HEK293T (cell line): ENCODE data around the gene TENM3.

Experiments
- CTCF ChIA-PET: fragments of 350-600 bp; formaldehyde crosslinking; extraction: SDS; loops from one replicate; lab custom pipeline; 2021; ENCODE audit warnings: antibody characterized with exemption, inconsistent platforms; lab: Yijun Ruan, JAX
- POLR2A ChIA-PET: fragments of 350-600 bp; formaldehyde crosslinking; extraction: SDS; loops from one replicate; lab custom pipeline; 2020; ENCODE audit warnings: antibody characterized with exemption, inconsistent platforms; lab: Yijun Ruan, JAX
- DNase-seq: peaks from one replicate; pipeline ENCODE4 v3.0.0; 2012; ENCODE audit warnings: mixed read lengths; ENCODE audit errors: extremely low spot score
- ARNT ChIP-seq: fragments of 450-650 bp; IDR thresholded peaks from 2 replicates; pipeline ENCODE4 v1.6.1; 2017; ENCODE audit warnings: mild to moderate bottlenecking
- BHLHE40 ChIP-seq: fragments of 450-650 bp; IDR thresholded peaks from 2 replicates; pipeline ENCODE4 v1.6.1; 2016; ENCODE audit warnings: mild to moderate bottlenecking, moderate library complexity, borderline replicate concordance
- CTBP1 ChIP-seq: fragments of 450-650 bp; IDR thresholded peaks from 2 replicates; pipeline ENCODE4 v1.6.1; 2016; ENCODE audit warnings: borderline replicate concordance
- ELF4 ChIP-seq: fragments of 450-650 bp; IDR thresholded peaks from 2 replicates; pipeline ENCODE4 v1.6.1; 2017; ENCODE audit warnings: antibody characterized with exemption
- FOXA1 ChIP-seq: fragments of 450-650 bp; IDR thresholded peaks from 2 replicates; pipeline ENCODE4 v1.6.1; 2016; ENCODE audit warnings: mild to moderate bottlenecking
- FOXK2 ChIP-seq: fragments of 450-650 bp; IDR thresholded peaks from 2 replicates; pipeline ENCODE4 v1.6.1; 2016; ENCODE audit warnings: mild to moderate bottlenecking
- FOXM1 ChIP-seq: fragments of 450-650 bp; IDR thresholded peaks from 2 replicates; pipeline ENCODE4 v1.6.1; 2017; ENCODE audit warnings: mild to moderate bottlenecking, borderline replicate concordance
- HDGF ChIP-seq: fragments of 450-650 bp; IDR thresholded peaks from 2 replicates; pipeline ENCODE4 v1.6.1; 2017; ENCODE audit warnings: antibody characterized with exemption, borderline replicate concordance
- L3MBTL2 ChIP-seq: fragments of 450-650 bp; conservative IDR thresholded peaks from 2 replicates; pipeline ENCODE4 v1.6.1; 2016; ENCODE audit warnings: mild to moderate bottlenecking
- LEF1 ChIP-seq: fragments of 450-650 bp; IDR thresholded peaks from 2 replicates; pipeline ENCODE4 v1.6.1; 2017; ENCODE audit warnings: mild to moderate bottlenecking, borderline replicate concordance
- NFRKB ChIP-seq: fragments of 450-650 bp; IDR thresholded peaks from 2 replicates; pipeline ENCODE4 v1.6.1; 2016; ENCODE audit warnings: mild to moderate bottlenecking, moderate library complexity
- PKNOX1 ChIP-seq: fragments of 450-650 bp; IDR thresholded peaks from 2 replicates; pipeline ENCODE4 v1.6.1; 2016
- SP1 ChIP-seq: fragments of 450-650 bp; IDR thresholded peaks from 2 replicates; pipeline ENCODE4 v1.6.1; 2017
- SUZ12 ChIP-seq: fragments of 450-650 bp; IDR thresholded peaks from 2 replicates; pipeline ENCODE4 v1.6.1; 2016; ENCODE audit warnings: mild to moderate bottlenecking
- TARDBP ChIP-seq: fragments of 450-650 bp; IDR thresholded peaks from 2 replicates; pipeline ENCODE4 v1.6.1; 2016
- ZNF384 ChIP-seq: fragments of 450-650 bp; IDR thresholded peaks from 2 replicates; pipeline ENCODE4 v1.6.1; 2016

TENM3 gene

GRCh38 chr4:182215148-182215547 lies 28.1 kb upstream of the TENM3 start:
- POLR2A ChIA-PET = interaction anchor here (0.8 kb wide), 1 partner anchor 14 kb away, joined by 3 read pairs; no protein-coding TSS in a partner anchor
- DNase-seq = no peak
- TF ChIP-seq ARNT (no peak), NFRKB (no peak), LEF1 (no peak), L3MBTL2 (no peak), SUZ12 (no peak), ELF4 (no peak), SP1 (no peak), ZNF384 (no peak), HDGF (no peak), CTBP1 (no peak), FOXA1 (no peak), FOXM1 (no peak), BHLHE40 (no peak), TARDBP (no peak), PKNOX1 (no peak), FOXK2 (no peak)
- CTCF ChIA-PET = no interaction called here

GRCh38 chr4:182216005-182216404 lies 27.2 kb upstream of the TENM3 start:
- CTCF ChIA-PET = no interaction called here
- POLR2A ChIA-PET = no interaction called here
- TF ChIP-seq SP1 (no peak), BHLHE40 (no peak), L3MBTL2 (no peak), NFRKB (no peak), ZNF384 (no peak), FOXK2 (no peak), TARDBP (no peak), FOXA1 (no peak), FOXM1 (no peak), PKNOX1 (no peak)
- no peak for DNase-seq

GRCh38 chr4:182219411-182220056 lies 23.7 kb upstream of the TENM3 start:
- CTCF ChIA-PET = no interaction called here
- TF ChIP-seq NFRKB = no peak
- TF ChIP-seq HDGF = no peak
- TF ChIP-seq SUZ12 = no peak
- TF ChIP-seq ARNT = no peak
- TF ChIP-seq SP1 = no peak
- no peak for TF ChIP-seq FOXA1
- no peak for TF ChIP-seq FOXM1
- no peak for TF ChIP-seq FOXK2
- TF ChIP-seq ZNF384 = no peak
- TF ChIP-seq BHLHE40 = no peak
- no peak for TF ChIP-seq ELF4
- no peak for TF ChIP-seq L3MBTL2
- no peak for TF ChIP-seq CTBP1
- no peak for TF ChIP-seq PKNOX1
- no peak for TF ChIP-seq TARDBP
- POLR2A ChIA-PET = interaction anchor here (0.7 to 1.2 kb wide), 2 partner anchors 12 kb away, joined by 3 read pairs; no protein-coding TSS in a partner anchor
- DNase-seq = no peak

- ChIA-PET CTCF (no interaction called here), POLR2A (no interaction called here)
- no peak for DNase-seq
- TF ChIP-seq CTBP1 (no peak), LEF1 (no peak), ARNT (no peak), BHLHE40 (no peak), FOXM1 (no peak), FOXA1 (no peak), NFRKB (no peak), ZNF384 (no peak), SP1 (no peak), TARDBP (no peak), FOXK2 (no peak), PKNOX1 (no peak), ELF4 (no peak), L3MBTL2 (no peak)
Measured at GRCh38 chr4:182221987-182222386, 21.2 kb upstream of the TENM3 start.

GRCh38 chr4:182222766-182223165 lies 20.4 kb upstream of the TENM3 start:
- ChIA-PET CTCF (no interaction called here), POLR2A (no interaction called here)
- no peak for DNase-seq
- TF ChIP-seq ARNT (no peak), HDGF (no peak), TARDBP (no peak), CTBP1 (no peak), NFRKB (no peak), PKNOX1 (no peak), L3MBTL2 (no peak), BHLHE40 (no peak), ZNF384 (no peak), FOXA1 (no peak), FOXK2 (no peak), LEF1 (no peak), SP1 (no peak)
